ENCODE results near the gene UPK2.

UPK2 gene

GRCh38 chr11:118911113-118911879, 44.8 kb upstream of the UPK2 start:
- peaks cover 85% of the 10 kb centered on the region for H3K4me1 ChIP-seq (ENCODE audit: control insufficient read depth, insufficient read depth, low read depth, low read length)
- H2AK5ac ChIP-seq (ENCODE audit: low read length, severe bottlenecking), result peak overlapping the region; percentile 99
- WGBS, result under 1% methylated on average over 19 of the region's 21 CpGs

GRCh38 chr11:118911880-118912741, 44.0 kb upstream of the UPK2 start:
- Histone ChIP-seq H2BK5ac (ENCODE audit: low read depth, low read length, poor library complexity, severe bottlenecking) (peak overlapping the region; percentile 99), H3K4me1 (ENCODE audit: control insufficient read depth, insufficient read depth, low read depth, low read length) (peaks cover 91% of the 10 kb centered on the region), H3K79me1 (replicated peaks; ENCODE audit: low read length, poor library complexity, severe bottlenecking) (peaks cover 10% of the 10 kb centered on the region), H3K4ac (ENCODE audit: low read depth in 1 of 2, low read length in 2 of 2) (peak overlapping the region; percentile 93 to 95), H2AFZ (ENCODE audit: low read depth, low read length) (no peak overlapping the region), H2AK5ac (ENCODE audit: low read length, severe bottlenecking) (peak overlapping the region; percentile 99), H2BK120ac (ENCODE audit: low read depth, low read length) (peak overlapping the region; percentile 100), H3K4me2 (ENCODE audit: low read length, poor library complexity, severe bottlenecking) (peak overlapping the region; percentile 64), H3K4me3 (ENCODE audit: insufficient read depth in 1 of 2, low read depth in 1 of 2, low read length in 2 of 2) (peak overlapping the region in 1 of 2 experiments; percentile 52), H3K27ac (ENCODE audit: low read length, poor library complexity, severe bottlenecking) (peak overlapping the region; percentile 97), H2BK15ac (ENCODE audit: low read depth, poor library complexity, severe bottlenecking) (peak overlapping the region; percentile 31), H3K18ac (ENCODE audit: low read depth in 1 of 2, low read length in 2 of 2) (peak overlapping the region; percentile 96 to 99), H3K27me3 (ENCODE audit: control insufficient read depth in 1 of 2, insufficient read depth in 1 of 2, low read length in 2 of 2) (no peaks in the 10 kb centered on the region), H4K8ac (ENCODE audit: low read length) (peak overlapping the region; percentile 90), H3K14ac (ENCODE audit: low read length in 2 of 2) (peak overlapping the region in 1 of 2 experiments; percentile 91), H3K9me3 (ENCODE audit: control insufficient read depth, low read length) (no peaks in the 10 kb centered on the region), H4K91ac (ENCODE audit: low read length) (peak overlapping the region; percentile 99), H3K9ac (ENCODE audit: low read length) (peak overlapping the region; percentile 89), H3K36me3 (ENCODE audit: control insufficient read depth in 1 of 2, insufficient read depth in 2 of 2, low read depth in 1 of 2, low read length in 2 of 2) (peaks cover 11 to 21% of the 10 kb centered on the region in 2 experiments), H2BK12ac (ENCODE audit: low read length in 2 of 2) (peak overlapping the region; percentile 84 to 100), H3K23ac (ENCODE audit: low read length in 2 of 2) (peak overlapping the region in 1 of 2 experiments; percentile 85)
- WGBS, result 2% methylated on average over 22 of the region's 23 CpGs
- DNase-seq, result peak; percentile 96

More at GRCh38 chr11:118911113-118911879, 44.8 kb upstream of the UPK2 start:
- H3K27me3 ChIP-seq (ENCODE audit: control insufficient read depth in 1 of 2, insufficient read depth in 1 of 2, low read length in 2 of 2), result no peaks in the 10 kb centered on the region
- H3K27ac ChIP-seq (ENCODE audit: low read length, poor library complexity, severe bottlenecking), result peak overlapping the region; percentile 97
- H2AFZ ChIP-seq (ENCODE audit: low read depth, low read length), result no peak overlapping the region
- H3K14ac ChIP-seq (ENCODE audit: low read length in 2 of 2), result peak overlapping the region in 1 of 2 experiments; percentile 91
- H2BK15ac ChIP-seq (ENCODE audit: low read depth, poor library complexity, severe bottlenecking), result peak overlapping the region; percentile 92
- H4K91ac ChIP-seq (ENCODE audit: low read length), result peak overlapping the region; percentile 99
- peak overlapping the region in 1 of 2 experiments; percentile 85 for H3K23ac ChIP-seq (ENCODE audit: low read length in 2 of 2)
- H3K4me2 ChIP-seq (ENCODE audit: low read length, poor library complexity, severe bottlenecking), result peak overlapping the region; percentile 64
- peak overlapping the region; percentile 99 for H2BK5ac ChIP-seq (ENCODE audit: low read depth, low read length, poor library complexity, severe bottlenecking)
- peak overlapping the region; percentile 93 to 95 for H3K4ac ChIP-seq (ENCODE audit: low read depth in 1 of 2, low read length in 2 of 2)
- no peaks in the 10 kb centered on the region for H3K9me3 ChIP-seq (ENCODE audit: control insufficient read depth, low read length)
- DNase-seq, result peak; percentile 83
- H3K9ac ChIP-seq (ENCODE audit: low read length), result peak overlapping the region; percentile 89
- peaks cover 19 to 26% of the 10 kb centered on the region in 2 experiments for H3K36me3 ChIP-seq (ENCODE audit: control insufficient read depth in 1 of 2, insufficient read depth in 2 of 2, low read depth in 1 of 2, low read length in 2 of 2)
- H2BK12ac ChIP-seq (ENCODE audit: low read length in 2 of 2), result peak overlapping the region; percentile 84 to 99
- peak overlapping the region; percentile 100 for H2BK120ac ChIP-seq (ENCODE audit: low read depth, low read length)
- peak overlapping the region; percentile 90 for H4K8ac ChIP-seq (ENCODE audit: low read length)
- peaks cover 10% of the 10 kb centered on the region for H3K79me1 ChIP-seq (replicated peaks; ENCODE audit: low read length, poor library complexity, severe bottlenecking)
- H3K18ac ChIP-seq (ENCODE audit: low read depth in 1 of 2, low read length in 2 of 2), result peak overlapping the region; percentile 96 to 99
- peak overlapping the region; percentile 7 to 52 for H3K4me3 ChIP-seq (ENCODE audit: insufficient read depth in 1 of 2, low read depth in 1 of 2, low read length in 2 of 2)

DNA sequence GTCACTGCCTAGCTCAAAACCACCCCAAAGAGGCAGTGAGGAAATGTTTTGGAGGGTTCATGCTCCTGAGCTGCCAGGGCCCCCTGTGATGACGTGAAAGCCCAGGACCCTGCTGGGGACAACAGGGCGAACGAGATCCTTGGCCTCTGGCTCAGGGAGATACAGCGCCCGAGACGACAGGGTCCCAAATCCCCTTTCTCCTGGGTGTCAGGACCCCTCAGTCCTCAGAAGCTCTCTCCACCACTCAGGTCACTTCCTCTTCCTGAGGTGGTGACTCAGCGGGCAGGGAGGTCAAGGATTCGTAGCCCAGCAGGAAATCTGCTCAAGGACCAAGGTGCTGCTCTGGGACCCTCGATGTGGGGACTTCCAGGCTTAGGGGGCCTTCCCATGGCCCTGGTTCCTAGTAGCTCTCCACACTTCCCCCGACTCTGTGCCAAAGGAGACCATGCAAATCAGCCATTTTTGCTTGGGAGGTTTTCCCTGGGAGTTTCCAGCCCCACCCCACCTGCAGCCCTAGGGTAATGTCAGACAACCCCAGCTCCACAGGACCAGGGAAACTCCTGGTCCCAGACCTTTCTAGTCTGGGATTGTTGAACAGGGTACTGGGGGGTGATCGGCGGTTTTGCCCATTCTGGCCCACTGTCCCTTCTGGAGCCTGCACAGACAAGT, 43.2 kb upstream of the UPK2 start:
- H3K9me3 ChIP-seq (ENCODE audit: control insufficient read depth, low read length), result no peaks in the 10 kb centered on the region
- H3K4me3 ChIP-seq (ENCODE audit: insufficient read depth in 1 of 2, low read depth in 1 of 2, low read length in 2 of 2), result peak overlapping the region in 1 of 2 experiments; percentile 43
- H2BK15ac ChIP-seq (ENCODE audit: low read depth, poor library complexity, severe bottlenecking), result peak overlapping the region; percentile 31
- H3K4me2 ChIP-seq (ENCODE audit: low read length, poor library complexity, severe bottlenecking), result no peak overlapping the region
- peaks cover 89% of the 10 kb centered on the region for H3K4me1 ChIP-seq (ENCODE audit: control insufficient read depth, insufficient read depth, low read depth, low read length)
- peak overlapping the region; percentile 89 for H3K9ac ChIP-seq (ENCODE audit: low read length)
- peaks cover 3% of the 10 kb centered on the region for H3K79me1 ChIP-seq (replicated peaks; ENCODE audit: low read length, poor library complexity, severe bottlenecking)
- H3K27me3 ChIP-seq (ENCODE audit: control insufficient read depth in 1 of 2, insufficient read depth in 1 of 2, low read length in 2 of 2), result no peaks in the 10 kb centered on the region
- peak; percentile 74 for DNase-seq
- peak overlapping the region; percentile 55 for H4K8ac ChIP-seq (ENCODE audit: low read length)
- peak overlapping the region; percentile 95 for H4K91ac ChIP-seq (ENCODE audit: low read length)
- H2BK12ac ChIP-seq (ENCODE audit: low read length in 2 of 2), result peak overlapping the region; percentile 23 to 100
- H2AFZ ChIP-seq (ENCODE audit: low read depth, low read length), result no peak overlapping the region
- H2AK5ac ChIP-seq (ENCODE audit: low read length, severe bottlenecking), result peak overlapping the region; percentile 90
- peak overlapping the region; percentile 42 for H2BK120ac ChIP-seq (ENCODE audit: low read depth, low read length)
- H3K23ac ChIP-seq (ENCODE audit: low read length in 2 of 2), result peak overlapping the region in 1 of 2 experiments; percentile 10
- H2BK5ac ChIP-seq (ENCODE audit: low read depth, low read length, poor library complexity, severe bottlenecking), result peak overlapping the region; percentile 9
- peak overlapping the region; percentile 97 for H3K27ac ChIP-seq (ENCODE audit: low read length, poor library complexity, severe bottlenecking)
- WGBS, result 22% methylated on average over 12 of the region's 12 CpGs
- peak overlapping the region; percentile 59 to 88 for H3K18ac ChIP-seq (ENCODE audit: low read depth in 1 of 2, low read length in 2 of 2)
- peaks cover 4 to 13% of the 10 kb centered on the region in 2 experiments for H3K36me3 ChIP-seq (ENCODE audit: control insufficient read depth in 1 of 2, insufficient read depth in 2 of 2, low read depth in 1 of 2, low read length in 2 of 2)
- peak overlapping the region in 1 of 2 experiments; percentile 57 for H3K14ac ChIP-seq (ENCODE audit: low read length in 2 of 2)
- peak overlapping the region; percentile 38 to 91 for H3K4ac ChIP-seq (ENCODE audit: low read depth in 1 of 2, low read length in 2 of 2)
